Neuronal stem cell (in vitro differentiated cells): Measurements from ENCODE around the gene RGPD3. TPM values are rescaled to one million over a fixed set of nuclear protein-coding genes. Genes with fewer than 3 reads are reported as not detected.
"Not testable (repeated sequence)": the region's sequence is repeated elsewhere in the genome, so short reads cannot be mapped to it uniquely, and the experiment has no call there.

Source experiments
- DNase-seq: peaks from one replicate; pipeline ENCODE4 v3.0.0-alpha.2; 2013; ENCODE audit warnings: low spot score
- H2AFZ ChIP-seq: one replicate; pipeline ENCODE4 v1.6.1; 2013; ENCODE audit warnings: mild to moderate bottlenecking, low read length, inconsistent platforms
- H2AK5ac ChIP-seq: 2 replicates; pipeline ENCODE4 v1.6.1; 2013; ENCODE audit warnings: low read depth, mild to moderate bottlenecking, inconsistent platforms, low read length, moderate library complexity, mixed read lengths
- H2BK120ac ChIP-seq: 2 replicates; pipeline ENCODE4 v1.6.1; 2013; ENCODE audit warnings: low read depth, mild to moderate bottlenecking, inconsistent platforms, low read length, moderate library complexity, mixed read lengths
- H2BK12ac ChIP-seq: one replicate; pipeline ENCODE4 v1.6.1; 2013; ENCODE audit warnings: low read length, inconsistent platforms
- H2BK15ac ChIP-seq: 2 replicates; pipeline ENCODE4 v1.6.1; 2013; ENCODE audit warnings: mild to moderate bottlenecking, low read length, inconsistent platforms, mixed read lengths
- H2BK5ac ChIP-seq: one replicate; pipeline ENCODE4 v1.6.1; 2013; ENCODE audit warnings: inconsistent platforms, mild to moderate bottlenecking, low read length, moderate library complexity
- H3K14ac ChIP-seq: one replicate; pipeline ENCODE4 v1.6.1; 2013; ENCODE audit warnings: low read length, inconsistent platforms
- H3K18ac ChIP-seq: 2 replicates; pipeline ENCODE4 v1.6.1; 2013; ENCODE audit warnings: low read length, inconsistent platforms
- H3K23ac ChIP-seq: 2 replicates; pipeline ENCODE4 v1.6.1; 2013; ENCODE audit warnings: low read depth, mild to moderate bottlenecking, mixed read lengths, low read length, inconsistent platforms; ENCODE audit not compliant: poor library complexity
- H3K27ac ChIP-seq: replicated peaks from 3 replicates; pipeline ENCODE4 v1.5.1; 2013; ENCODE audit warnings: low read length, inconsistent platforms
- H3K27me3 ChIP-seq, 3 experiments: 2 replicates each; pipeline ENCODE4 v1.6.1; 2013; ENCODE audit warnings: low read length in 3 of 3, mild to moderate bottlenecking in 2 of 3, inconsistent platforms in 1 of 3, low read depth in 1 of 3, mixed read lengths in 1 of 3, moderate library complexity in 1 of 3; ENCODE audit not compliant: control insufficient read depth in 3 of 3, insufficient read depth in 3 of 3
- H3K36me3 ChIP-seq, 2 donors: replicated peaks in 1 of 2; 2 replicates each; pipeline ENCODE4 v1.6.1; 2013; ENCODE audit warnings: low read length in 2 of 2; ENCODE audit not compliant: control insufficient read depth in 2 of 2, insufficient read depth in 2 of 2
- H3K4ac ChIP-seq: 2 replicates; pipeline ENCODE4 v1.6.1; 2013; ENCODE audit warnings: inconsistent platforms, mild to moderate bottlenecking, low read length, moderate library complexity
- H3K4me1 ChIP-seq, 2 donors: 1 replicate in 1 of 2; 2 replicates in 1 of 2; pipeline ENCODE4 v1.6.1; 2013; ENCODE audit warnings: low read length in 2 of 2, low read depth in 1 of 2; ENCODE audit not compliant: control insufficient read depth in 2 of 2, insufficient read depth in 1 of 2
- H3K4me2 ChIP-seq: one replicate; pipeline ENCODE4 v1.6.1; 2013; ENCODE audit warnings: mild to moderate bottlenecking, low read length, inconsistent platforms; ENCODE audit not compliant: insufficient read depth, poor library complexity, severe bottlenecking
- H3K4me3 ChIP-seq, 2 donors: 2 replicates each; pipeline ENCODE4 v1.5.1; 2013; ENCODE audit warnings: low read length in 2 of 2, mild to moderate bottlenecking in 2 of 2, inconsistent platforms in 1 of 2, moderate library complexity in 1 of 2
- H3K79me1 ChIP-seq: one replicate; pipeline ENCODE4 v1.6.1; 2013; ENCODE audit warnings: low read depth, mild to moderate bottlenecking, inconsistent platforms, low read length, moderate library complexity
- H3K9ac ChIP-seq: one replicate; pipeline ENCODE4 v1.6.1; 2013; ENCODE audit warnings: mild to moderate bottlenecking, low read depth, low read length, inconsistent platforms; ENCODE audit not compliant: poor library complexity
- H3K9me3 ChIP-seq, 2 donors: replicated peaks in 1 of 2; 2 replicates each; pipeline versions ENCODE3 to v1.6.1; 2013; ENCODE audit warnings: low read length in 2 of 2, mild to moderate bottlenecking in 2 of 2, inconsistent platforms in 1 of 2, low read depth in 1 of 2, mixed read lengths in 1 of 2, moderate library complexity in 1 of 2; ENCODE audit not compliant: control insufficient read depth in 2 of 2, insufficient read depth in 1 of 2
- H4K8ac ChIP-seq: one replicate; pipeline ENCODE4 v1.6.1; 2013; ENCODE audit warnings: low read depth, mild to moderate bottlenecking, inconsistent platforms, low read length, moderate library complexity
- H4K91ac ChIP-seq: one replicate; pipeline ENCODE4 v1.6.1; 2013; ENCODE audit warnings: low read length, low read depth, mild to moderate bottlenecking, inconsistent platforms; ENCODE audit not compliant: poor library complexity
- WGBS, 2 donors: extraction: QIAGEN DNeasy Blood & Tissue Kit; methylation state at CpG; one replicate each; pipeline ENCODE4 v1.1.7; 2013; ENCODE audit warnings: missing lambda C conversion rate in 2 of 2, mixed read lengths in 1 of 2; ENCODE audit not compliant: insufficient read length in 2 of 2, insufficient replicate concordance in 1 of 2; ENCODE audit errors: extremely low coverage in 2 of 2; 5-methylcytosine and 5-hydroxymethylcytosine counted together
- polyA plus RNA-seq, 2 experiments: library from polyadenylated mRNA; stranded (reverse); fragments of 200-250 nt; gene quantifications; one replicate each; pipeline ENCODE4 v1.2.3, GENCODE V29; 2013

RGPD3 gene
- 0.15 TPM for polyA plus RNA-seq (2013, experiment 1 of 2)
- polyA plus RNA-seq (2013, experiment 2 of 2), result 0.14 TPM

DNA sequence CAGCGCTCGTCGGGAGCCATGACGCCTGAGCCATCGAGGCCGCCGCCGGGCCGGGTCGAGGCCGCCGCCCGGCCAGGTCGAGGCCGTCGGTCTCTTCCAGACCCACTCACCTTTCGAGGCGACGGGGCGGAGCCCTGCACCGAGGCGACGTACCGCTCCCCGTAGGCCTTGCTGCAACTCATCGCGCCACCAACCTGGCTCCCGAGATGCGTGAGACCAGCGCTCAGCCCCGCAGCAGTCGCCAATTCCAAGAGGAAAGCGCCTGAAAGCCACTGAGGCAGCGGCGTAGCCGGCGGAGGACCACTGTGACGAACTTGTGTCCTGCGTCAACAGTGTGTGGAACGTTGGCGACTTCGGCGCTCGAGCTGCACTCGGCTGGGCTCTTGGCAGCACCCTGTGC, at the start of gene RGPD3:
Gene RGPD3 (minus strand): TSS at position 307 of the 400 bp plus-strand sequence. CDS start 125 bp downstream, at position 182.
- not testable (repeated sequence) for H3K4me2 ChIP-seq, H3K4ac ChIP-seq, H3K9me3 ChIP-seq, H3K4me1 ChIP-seq, H3K79me1 ChIP-seq, H2BK120ac ChIP-seq, H2BK5ac ChIP-seq, H4K91ac ChIP-seq, H3K4me3 ChIP-seq, H2AFZ ChIP-seq, H3K14ac ChIP-seq, H2BK15ac ChIP-seq, H3K36me3 ChIP-seq, H2BK12ac ChIP-seq, DNase-seq, H3K27me3 ChIP-seq, H2AK5ac ChIP-seq, H3K9ac ChIP-seq, H3K27ac ChIP-seq, H4K8ac ChIP-seq, H3K23ac ChIP-seq
- H3K18ac ChIP-seq, result peak within 1 kb of the TSS; percentile 48
- WGBS, 2 donors, result no CpG with 5 or more reads among the region's 45 CpGs

- Histone ChIP-seq H4K8ac (no peak overlapping the region), H2BK5ac (no peak overlapping the region), H2AK5ac (no peak overlapping the region), H3K27ac (no peak overlapping the region), H3K14ac (no peak overlapping the region), H4K91ac (no peak overlapping the region), H2AFZ (no peak overlapping the region), H3K4ac (no peak overlapping the region), H3K79me1 (no peaks in the 10 kb centered on the region), H3K9ac (no peak overlapping the region), H3K9me3 (no peaks in the 10 kb centered on the region), H2BK15ac (no peak overlapping the region), H3K4me2 (no peak overlapping the region), H3K4me3 (no peak overlapping the region), H3K23ac (no peak overlapping the region), H3K18ac (no peak overlapping the region), H2BK120ac (no peak overlapping the region), H2BK12ac (no peak overlapping the region), H3K27me3 (no peaks in the 10 kb centered on the region), H3K4me1 (no peaks in the 10 kb centered on the region), H3K36me3 (no peaks in the 10 kb centered on the region)
- no peak for DNase-seq
- no CpG with 5 or more reads among the region's 11 CpGs for WGBS, 2 donors
Observed at GRCh38 chr2:106517329-106517728, 49.1 kb upstream of the RGPD3 start.

- Histone ChIP-seq H3K4me2 (no peak overlapping the region), H3K4ac (no peak overlapping the region), H3K27ac (no peak overlapping the region), H3K23ac (no peak overlapping the region), H2BK120ac (no peak overlapping the region), H3K79me1 (no peaks in the 10 kb centered on the region), H2BK5ac (no peak overlapping the region), H3K9me3 (no peaks in the 10 kb centered on the region), H2AFZ (no peak overlapping the region), H2AK5ac (no peak overlapping the region), H3K18ac (no peak overlapping the region), H3K9ac (no peak overlapping the region), H3K36me3 (no peaks in the 10 kb centered on the region), H3K27me3 (no peaks in the 10 kb centered on the region), H4K8ac (no peak overlapping the region), H2BK15ac (no peak overlapping the region), H4K91ac (no peak overlapping the region), H3K4me1 (no peaks in the 10 kb centered on the region), H3K4me3 (no peak overlapping the region), H2BK12ac (no peak overlapping the region), H3K14ac (no peak overlapping the region)
- no peak for DNase-seq
- WGBS, 2 donors, result no CpG with 5 or more reads among the region's 1 CpG
Observed at GRCh38 chr2:106516864-106517263, 48.7 kb upstream of the RGPD3 start.

- WGBS, 2 donors, result no CpG with 5 or more reads among the region's 4 CpGs
- Histone ChIP-seq H3K23ac (no peak overlapping the region), H3K9me3 (no peaks in the 10 kb centered on the region), H4K8ac (no peak overlapping the region), H3K4me3 (no peak overlapping the region), H3K18ac (no peak overlapping the region), H2BK120ac (no peak overlapping the region), H3K14ac (no peak overlapping the region), H3K27me3 (no peaks in the 10 kb centered on the region), H3K4ac (no peak overlapping the region), H3K4me2 (no peak overlapping the region), H3K4me1 (no peaks in the 10 kb centered on the region), H2BK5ac (no peak overlapping the region), H2BK12ac (no peak overlapping the region), H3K36me3 (no peaks in the 10 kb centered on the region), H3K9ac (no peak overlapping the region), H3K79me1 (no peaks in the 10 kb centered on the region), H2AFZ (no peak overlapping the region), H2BK15ac (no peak overlapping the region), H4K91ac (no peak overlapping the region), H3K27ac (no peak overlapping the region), H2AK5ac (no peak overlapping the region)
- DNase-seq, result no peak
Observed at GRCh38 chr2:106516436-106516835, 48.2 kb upstream of the RGPD3 start.
